Measurements from ENCODE around the gene TREX2.

DNA sequence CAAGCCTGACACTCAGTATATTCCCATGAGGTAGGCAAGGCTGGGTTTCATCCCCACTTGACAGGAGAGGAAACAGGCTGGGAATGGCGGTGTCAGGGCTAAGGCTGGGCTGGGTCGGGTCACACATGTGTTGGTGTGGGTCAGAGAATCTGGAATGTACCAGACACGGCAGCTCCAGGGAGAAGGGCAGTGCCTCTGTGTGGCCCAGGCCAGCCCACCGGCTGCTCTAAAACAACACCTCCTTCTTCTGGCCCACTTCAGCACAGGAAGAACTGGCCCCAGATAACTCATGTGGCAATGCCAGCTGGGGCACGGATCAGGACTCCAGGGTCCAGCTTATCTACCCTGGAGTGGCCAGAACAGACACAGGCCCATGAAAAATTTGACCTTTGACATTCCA lies 18.3 kb upstream of the TREX2 start:
- TF ChIP-seq, protein P1, sequence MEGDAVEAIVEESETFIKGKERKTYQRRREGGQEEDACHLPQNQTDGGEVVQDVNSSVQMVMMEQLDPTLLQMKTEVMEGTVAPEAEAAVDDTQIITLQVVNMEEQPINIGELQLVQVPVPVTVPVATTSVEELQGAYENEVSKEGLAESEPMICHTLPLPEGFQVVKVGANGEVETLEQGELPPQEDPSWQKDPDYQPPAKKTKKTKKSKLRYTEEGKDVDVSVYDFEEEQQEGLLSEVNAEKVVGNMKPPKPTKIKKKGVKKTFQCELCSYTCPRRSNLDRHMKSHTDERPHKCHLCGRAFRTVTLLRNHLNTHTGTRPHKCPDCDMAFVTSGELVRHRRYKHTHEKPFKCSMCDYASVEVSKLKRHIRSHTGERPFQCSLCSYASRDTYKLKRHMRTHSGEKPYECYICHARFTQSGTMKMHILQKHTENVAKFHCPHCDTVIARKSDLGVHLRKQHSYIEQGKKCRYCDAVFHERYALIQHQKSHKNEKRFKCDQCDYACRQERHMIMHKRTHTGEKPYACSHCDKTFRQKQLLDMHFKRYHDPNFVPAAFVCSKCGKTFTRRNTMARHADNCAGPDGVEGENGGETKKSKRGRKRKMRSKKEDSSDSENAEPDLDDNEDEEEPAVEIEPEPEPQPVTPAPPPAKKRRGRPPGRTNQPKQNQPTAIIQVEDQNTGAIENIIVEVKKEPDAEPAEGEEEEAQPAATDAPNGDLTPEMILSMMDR (IDR thresholded peaks at IDR 0.05) = no peak
- TF ChIP-seq ZFX (IDR thresholded peaks at IDR 0.05; ENCODE audit: borderline replicate concordance) = no peak
